ENCODE data around the gene CHST2.

GRCh38 chr3:143138953-143139352 is 19.4 kb downstream of the CHST2 start:
- no peak for TF ChIP-seq POLR2A (IDR thresholded peaks at IDR 0.05)
- TF ChIP-seq POLR2AphosphoS5 (IDR thresholded peaks at IDR 0.05) = no peak
